HepG2 (cell line): ENCODE data around the gene PDE4D. TPM values are rescaled to one million over a fixed set of nuclear protein-coding genes. Genes with fewer than 3 reads are reported as not detected.

ENCODE experiments used
- ATAC-seq: fragments of 200-7000 bp; cut with Tn5 transposase; 3 replicates; pipeline ENCODE4 v1.9.1; 2020; ENCODE audit warnings: mild to moderate bottlenecking, moderate library complexity
- BruUV-seq: library from RNA; stranded (reverse); fragments of 400-500 nt; replicated peaks from 2 replicates; lab custom pipeline; 2021; lab: Mats Ljungman, UMichigan
- CTCF ChIA-PET: fragments of 300-600 bp; formaldehyde crosslinking; extraction: SDS; loops from one replicate; lab custom pipeline; 2021; ENCODE audit warnings: low total read pairs, inconsistent platforms, low intra/inter-chr PET ratio; lab: Yijun Ruan, JAX
- POLR2A ChIA-PET: fragments of 350-600 bp; sonication (Branson Sonifier 250); formaldehyde crosslinking; loops from one replicate; lab custom pipeline; 2020; ENCODE audit warnings: antibody characterized with exemption, inconsistent platforms; lab: Yijun Ruan, JAX
- DNase-seq: peaks from one replicate; pipeline ENCODE4 v3.0.0-alpha.2; 2015; ENCODE audit warnings: low spot score
- FAIRE-seq: peaks from 3 replicates; lab custom pipeline; 2011; peaks lifted over from hg19 to GRCh38; lab: Jason Lieb, UNC
- H2AFZ ChIP-seq: one replicate; pipeline ENCODE4 v1.6.1; 2011; ENCODE audit warnings: low read length, inconsistent platforms
- H3K27ac ChIP-seq: fragments of 300-600 bp; 3 replicates; pipeline ENCODE4 v1.8.0; 2011; ENCODE audit warnings: mixed run types, mild to moderate bottlenecking, mixed read lengths, low read length, inconsistent platforms; ENCODE audit not compliant: insufficient read depth; ENCODE audit errors: extremely low read length
- H3K27me3 ChIP-seq, 2 experiments: fragments of 200-600 bp in 1 of 2; 2 replicates in 1 of 2; 3 replicates in 1 of 2; pipeline versions ENCODE4 v1.6.0 to v1.8.0; 2011; ENCODE audit warnings: low read length in 2 of 2, mild to moderate bottlenecking in 2 of 2, moderate library complexity in 2 of 2, inconsistent platforms in 1 of 2; ENCODE audit not compliant: insufficient read depth in 2 of 2, control insufficient read depth in 1 of 2
- H3K36me3 ChIP-seq, 2 experiments: fragments of 200-600 bp in 1 of 2; replicated peaks in 1 of 2; 2 replicates in 1 of 2; 3 replicates in 1 of 2; pipeline versions ENCODE4 v1.5.1 to v1.8.0; 2011; ENCODE audit warnings: low read length in 2 of 2, inconsistent platforms in 1 of 2; ENCODE audit not compliant: insufficient read depth in 2 of 2, control insufficient read depth in 1 of 2
- H3K4me1 ChIP-seq: 2 replicates; pipeline ENCODE4 v1.5.1; 2012; ENCODE audit warnings: low read length, inconsistent platforms; ENCODE audit not compliant: insufficient read depth
- H3K4me2 ChIP-seq: 2 replicates; pipeline ENCODE4 v1.6.0; 2011; ENCODE audit warnings: low read depth, low read length, inconsistent platforms
- H3K4me3 ChIP-seq, 3 experiments: fragments of 200-600 bp in 1 of 3; sonication (generic), shearing (Covaris generic) in 1 of 3; replicated peaks in 1 of 3; 2 replicates each; pipeline ENCODE4 v1.5.1; 2011 to 2016; ENCODE audit warnings: low read length in 3 of 3, inconsistent platforms in 2 of 3, low read depth in 2 of 3, mild to moderate bottlenecking in 2 of 3, control low read depth in 1 of 3, mixed read lengths in 1 of 3; ENCODE audit not compliant: insufficient read depth in 1 of 3
- H3K79me2 ChIP-seq: one replicate; pipeline ENCODE4 v1.6.1; 2011; ENCODE audit warnings: low read length, inconsistent platforms; ENCODE audit not compliant: insufficient read depth
- H3K9ac ChIP-seq: 2 replicates; pipeline ENCODE4 v1.6.0; 2011; ENCODE audit warnings: mild to moderate bottlenecking, low read depth, low read length, inconsistent platforms; ENCODE audit not compliant: insufficient read depth
- H3K9me3 ChIP-seq: 2 replicates; pipeline ENCODE4 v1.5.1; 2012; ENCODE audit warnings: mild to moderate bottlenecking, low read length
- H4K20me1 ChIP-seq: 2 replicates; pipeline ENCODE4 v1.6.0; 2011; ENCODE audit warnings: inconsistent platforms, mild to moderate bottlenecking, low read length, moderate library complexity; ENCODE audit not compliant: insufficient read depth
- CENPX ChIP-seq: sonication (generic); formaldehyde crosslinking; IDR thresholded peaks from 2 replicates; pipeline ENCODE4 v1.9.0; 2021; ENCODE audit warnings: mild to moderate bottlenecking, missing genetic modification reagents, moderate library complexity
- ERF ChIP-seq: IDR thresholded peaks from 2 replicates; pipeline ENCODE4 v1.6.1; 2018; ENCODE audit warnings: missing biosample characterization, missing genetic modification reagents
- FOXK1 ChIP-seq: sonication (generic); formaldehyde crosslinking; IDR thresholded peaks from 2 replicates; pipeline ENCODE4 v1.4.0; 2020; ENCODE audit warnings: low read depth, missing genetic modification reagents, borderline replicate concordance
- HIVEP1 ChIP-seq: sonication (generic); formaldehyde crosslinking; IDR thresholded peaks from 2 replicates; pipeline ENCODE4 v1.4.0; 2020; ENCODE audit warnings: mild to moderate bottlenecking, missing genetic modification reagents
- MAFK ChIP-seq, 2 experiments: IDR thresholded peaks in 1 of 2; conservative IDR thresholded peaks in 1 of 2; 2 replicates each; pipeline ENCODE4 v1.6.1; 2011; ENCODE audit warnings: improper control_type of control experiment in 2 of 2, low read length in 2 of 2
- NFRKB ChIP-seq: fragments of 450-650 bp; IDR thresholded peaks from 2 replicates; pipeline ENCODE4 v1.6.1; 2017
- PCBP2 ChIP-seq: fragments of 200-400 bp; formaldehyde crosslinking; optimal IDR thresholded peaks from 2 replicates; pipeline ENCODE3; 2018; ENCODE audit warnings: low read length, low read depth; ENCODE audit not compliant: poor library complexity, severe bottlenecking
- POLR2G ChIP-seq: fragments of 200-400 bp; formaldehyde crosslinking; IDR thresholded peaks from 2 replicates; pipeline ENCODE4 v1.6.1; 2018; ENCODE audit warnings: mild to moderate bottlenecking, low read depth, low read length, moderate library complexity
- SNAI1 ChIP-seq: sonication (generic); formaldehyde crosslinking; IDR thresholded peaks from 2 replicates; pipeline ENCODE4 v1.5.0; 2020; ENCODE audit warnings: mild to moderate bottlenecking, missing genetic modification reagents, borderline replicate concordance
- SOX6 ChIP-seq, 2 experiments: fragments of 450-650 bp in 1 of 2; sonication (generic) in 1 of 2; formaldehyde crosslinking in 1 of 2; IDR thresholded peaks; 2 replicates each; pipeline versions ENCODE4 v1.4.0 to v1.6.1; 2017 to 2020; ENCODE audit warnings: antibody characterized with exemption in 1 of 2, mild to moderate bottlenecking in 1 of 2, missing genetic modification reagents in 1 of 2
- SP140L ChIP-seq: sonication (generic); formaldehyde crosslinking; IDR thresholded peaks from 2 replicates; pipeline ENCODE4 v1.4.0; 2020; ENCODE audit warnings: missing genetic modification reagents, borderline replicate concordance
- TGIF2 ChIP-seq: IDR thresholded peaks from 2 replicates; pipeline ENCODE4 v1.6.1; 2016; ENCODE audit warnings: control low read depth, missing compliant biosample characterization
- THYN1 ChIP-seq: sonication (generic); formaldehyde crosslinking; IDR thresholded peaks from 2 replicates; pipeline ENCODE4 v1.8.1; 2023; ENCODE audit warnings: low read depth, mild to moderate bottlenecking, moderate library complexity, missing genetic modification reagents, borderline replicate concordance
- ZNF546 ChIP-seq: sonication (generic); formaldehyde crosslinking; conservative IDR thresholded peaks from 2 replicates; pipeline ENCODE4 v1.8.1; 2023; ENCODE audit warnings: mild to moderate bottlenecking, missing genetic modification reagents
- ZNF678 ChIP-seq: sonication (generic); formaldehyde crosslinking; IDR thresholded peaks from 2 replicates; pipeline ENCODE4 v1.4.0; 2020; ENCODE audit warnings: mild to moderate bottlenecking, missing genetic modification reagents
- WGBS: methylation state at CpG from one replicate; pipeline ENCODE4 v1.1.6; 2017; ENCODE audit warnings: low lambda C conversion rate; 5-methylcytosine and 5-hydroxymethylcytosine counted together
- in situ Hi-C: cut with HindIII; loops from 2 replicates; pipeline ENCODE4 v1.10.0; 2017; ENCODE audit warnings: low pct_unique_long_range_greater_than_20kb; ENCODE audit not compliant: extremely low pct_ligation_motif_present
- intact Hi-C: fragments of 100-400 bp; cut with micrococcal nuclease; formaldehyde crosslinking; loops from one replicate; pipeline ENCODE4 v1.10.0; 2022; ENCODE audit not compliant: unreplicated experiment
- polyA plus RNA-seq, 8 experiments: library from polyadenylated mRNA; depleted of rRNA in 3 of 8; stranded (reverse) in 7 of 8; unstranded in 1 of 8; fragments of >200 nt; fragmentation: Illumina TruSeq in 4 of 8; extraction: Trizol in 4 of 8; gene quantifications; 2 replicates each; pipeline versions ENCODE4 v1.2.1 to v1.2.3, GENCODE V29; 2011 to 2016; ENCODE audit warnings: low read depth in 4 of 8, missing spikeins in 1 of 8, mixed read lengths in 1 of 8; ENCODE audit not compliant: insufficient read depth in 1 of 8
- total RNA-seq, 5 experiments: library from RNA; depleted of rRNA; stranded (reverse); fragments of >200 nt; fragmentation: Illumina TruSeq; extraction: Trizol; gene quantifications; 2 replicates each; pipeline ENCODE4 v1.2.3, GENCODE V29; 2016; ENCODE audit warnings: low read depth in 1 of 5
- TF ChIP-seq, protein P1 (sequence below): sonication (generic); formaldehyde crosslinking; IDR thresholded peaks from 2 replicates; pipeline ENCODE4 v1.4.0; 2020; ENCODE audit warnings: missing genetic modification reagents, borderline replicate concordance

PDE4D gene
- total and polyA plus RNA-seq, 2 of the 13 experiments (the other 11 are each of a cell fraction or from before 2014, with no cell fraction given), result 7.0 to 12.2 TPM

GRCh38 chr5:59149827-59150226, 743.7 kb downstream of the PDE4D start:
- Histone ChIP-seq H3K9me3 (no peaks in the 10 kb centered on the region), H3K36me3 (no peaks in the 10 kb centered on the region), H3K9ac (no peak overlapping the region), H3K27ac (no peak overlapping the region), H3K79me2 (no peaks in the 10 kb centered on the region)
- in situ Hi-C loops (no loop called here), intact Hi-C loops (no loop called here)
- ATAC-seq, result no peak
- CTCF ChIA-PET, result no interaction called here
- POLR2A ChIA-PET, result no interaction called here
- TF ChIP-seq MAFK (conservative IDR thresholded peaks at IDR 0.05 in 1 of 2, IDR thresholded peaks at IDR 0.05 in 1 of 2; ENCODE audit: low read length in 2 of 2) (peak in 1 of 2 experiments; percentile 27; a peak in 2 of 4 replicates), ERF (no peak)
- TF ChIP-seq, all 625 proteins: peak for 1
- no TSS peak for BruUV-seq
- H4K20me1 ChIP-seq, result no peaks in the 10 kb centered on the region
- DNase-seq (no peak), FAIRE-seq (no peak)
- H3K27me3 ChIP-seq, result no peaks in the 10 kb centered on the region
- no peak overlapping the region for H3K4me3 ChIP-seq
- H3K4me1 ChIP-seq, result peaks cover 16% of the 10 kb centered on the region
- H2AFZ ChIP-seq, result no peak overlapping the region
- 68% methylated on average over 1 of the region's 1 CpG for WGBS
- H3K4me2 ChIP-seq, result no peak overlapping the region

DNA sequence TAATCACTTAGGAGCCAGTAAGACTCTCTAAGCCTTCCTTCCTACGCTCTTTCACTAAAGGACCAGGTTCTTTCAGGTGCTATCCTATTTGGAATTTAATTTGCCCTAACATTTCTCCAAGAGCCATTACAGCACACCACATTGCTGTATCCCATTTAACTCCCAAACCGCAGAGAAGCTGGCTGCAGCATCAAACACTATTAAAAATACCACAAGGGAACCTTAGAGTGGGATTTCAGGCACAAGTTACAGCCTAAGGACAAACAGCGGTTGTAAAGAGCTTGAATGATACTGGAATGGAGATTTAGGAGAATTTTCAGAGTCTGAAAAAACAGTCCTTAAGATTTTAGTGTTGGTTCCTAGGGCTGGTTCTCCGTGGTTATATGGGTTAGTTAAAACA, 744.3 kb downstream of the PDE4D start:
- 58% methylated on average over 4 of the region's 4 CpGs for WGBS
- no TSS peak for BruUV-seq
- Histone ChIP-seq H3K9ac (no peak overlapping the region), H3K9me3 (no peaks in the 10 kb centered on the region), H3K4me2 (no peak overlapping the region), H3K79me2 (no peaks in the 10 kb centered on the region), H3K36me3 (no peaks in the 10 kb centered on the region), H3K4me1 (peaks cover 16% of the 10 kb centered on the region), H3K27ac (no peak overlapping the region), H2AFZ (no peak overlapping the region), H3K4me3 (no peak overlapping the region), H4K20me1 (no peaks in the 10 kb centered on the region), H3K27me3 (no peaks in the 10 kb centered on the region)
- ChIA-PET POLR2A (no interaction called here), CTCF (no interaction called here)
- in situ Hi-C loops, result no loop called here
- no peak for ATAC-seq
- no peak for FAIRE-seq
- DNase-seq, result no peak
- intact Hi-C loops, result no loop called here
- TF ChIP-seq ZNF678, result no peak
- no peak for TF ChIP-seq HIVEP1 (CRISPR knock-in tag)
- TF ChIP-seq SNAI1, result no peak
- no peak for TF ChIP-seq PCBP2
- TF ChIP-seq POLR2G, result no peak
- TF ChIP-seq NFRKB, result no peak
- TF ChIP-seq SOX6 (IDR thresholded peaks at IDR 0.05), result no peak
- no peak for TF ChIP-seq SOX6 (CRISPR knock-in tag; IDR thresholded peaks at IDR 0.05)
- TF ChIP-seq ZNF546 (CRISPR knock-in tag), result no peak
- TF ChIP-seq SP140L (CRISPR knock-in tag), result no peak
- no peak for TF ChIP-seq FOXK1 (CRISPR knock-in tag)
- TF ChIP-seq, protein P1, sequence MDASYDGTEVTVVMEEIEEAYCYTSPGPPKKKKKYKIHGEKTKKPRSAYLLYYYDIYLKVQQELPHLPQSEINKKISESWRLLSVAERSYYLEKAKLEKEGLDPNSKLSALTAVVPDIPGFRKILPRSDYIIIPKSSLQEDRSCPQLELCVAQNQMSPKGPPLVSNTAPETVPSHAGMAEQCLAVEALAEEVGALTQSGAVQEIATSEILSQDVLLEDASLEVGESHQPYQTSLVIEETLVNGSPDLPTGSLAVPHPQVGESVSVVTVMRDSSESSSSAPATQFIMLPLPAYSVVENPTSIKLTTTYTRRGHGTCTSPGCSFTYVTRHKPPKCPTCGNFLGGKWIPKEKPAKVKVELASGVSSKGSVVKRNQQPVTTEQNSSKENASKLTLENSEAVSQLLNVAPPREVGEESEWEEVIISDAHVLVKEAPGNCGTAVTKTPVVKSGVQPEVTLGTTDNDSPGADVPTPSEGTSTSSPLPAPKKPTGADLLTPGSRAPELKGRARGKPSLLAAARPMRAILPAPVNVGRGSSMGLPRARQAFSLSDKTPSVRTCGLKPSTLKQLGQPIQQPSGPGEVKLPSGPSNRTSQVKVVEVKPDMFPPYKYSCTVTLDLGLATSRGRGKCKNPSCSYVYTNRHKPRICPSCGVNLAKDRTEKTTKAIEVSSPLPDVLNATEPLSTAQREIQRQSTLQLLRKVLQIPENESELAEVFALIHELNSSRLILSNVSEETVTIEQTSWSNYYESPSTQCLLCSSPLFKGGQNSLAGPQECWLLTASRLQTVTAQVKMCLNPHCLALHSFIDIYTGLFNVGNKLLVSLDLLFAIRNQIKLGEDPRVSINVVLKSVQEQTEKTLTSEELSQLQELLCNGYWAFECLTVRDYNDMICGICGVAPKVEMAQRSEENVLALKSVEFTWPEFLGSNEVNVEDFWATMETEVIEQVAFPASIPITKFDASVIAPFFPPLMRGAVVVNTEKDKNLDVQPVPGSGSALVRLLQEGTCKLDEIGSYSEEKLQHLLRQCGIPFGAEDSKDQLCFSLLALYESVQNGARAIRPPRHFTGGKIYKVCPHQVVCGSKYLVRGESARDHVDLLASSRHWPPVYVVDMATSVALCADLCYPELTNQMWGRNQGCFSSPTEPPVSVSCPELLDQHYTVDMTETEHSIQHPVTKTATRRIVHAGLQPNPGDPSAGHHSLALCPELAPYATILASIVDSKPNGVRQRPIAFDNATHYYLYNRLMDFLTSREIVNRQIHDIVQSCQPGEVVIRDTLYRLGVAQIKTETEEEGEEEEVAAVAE (CRISPR knock-in tag), result no peak
- TF ChIP-seq THYN1 (CRISPR knock-in tag), result no peak
- TF ChIP-seq TGIF2 (CRISPR knock-in tag), result no peak
- no peak for TF ChIP-seq CENPX (CRISPR knock-in tag)
